Glomerular visceral epithelial cell (primary cell): ENCODE results near the gene MED9.

Experiments
- DNase-seq: peaks from one replicate; pipeline ENCODE4 v3.0.0-alpha.2; 2016; ENCODE audit errors: extremely low spot score

The MED9 gene

DNA sequence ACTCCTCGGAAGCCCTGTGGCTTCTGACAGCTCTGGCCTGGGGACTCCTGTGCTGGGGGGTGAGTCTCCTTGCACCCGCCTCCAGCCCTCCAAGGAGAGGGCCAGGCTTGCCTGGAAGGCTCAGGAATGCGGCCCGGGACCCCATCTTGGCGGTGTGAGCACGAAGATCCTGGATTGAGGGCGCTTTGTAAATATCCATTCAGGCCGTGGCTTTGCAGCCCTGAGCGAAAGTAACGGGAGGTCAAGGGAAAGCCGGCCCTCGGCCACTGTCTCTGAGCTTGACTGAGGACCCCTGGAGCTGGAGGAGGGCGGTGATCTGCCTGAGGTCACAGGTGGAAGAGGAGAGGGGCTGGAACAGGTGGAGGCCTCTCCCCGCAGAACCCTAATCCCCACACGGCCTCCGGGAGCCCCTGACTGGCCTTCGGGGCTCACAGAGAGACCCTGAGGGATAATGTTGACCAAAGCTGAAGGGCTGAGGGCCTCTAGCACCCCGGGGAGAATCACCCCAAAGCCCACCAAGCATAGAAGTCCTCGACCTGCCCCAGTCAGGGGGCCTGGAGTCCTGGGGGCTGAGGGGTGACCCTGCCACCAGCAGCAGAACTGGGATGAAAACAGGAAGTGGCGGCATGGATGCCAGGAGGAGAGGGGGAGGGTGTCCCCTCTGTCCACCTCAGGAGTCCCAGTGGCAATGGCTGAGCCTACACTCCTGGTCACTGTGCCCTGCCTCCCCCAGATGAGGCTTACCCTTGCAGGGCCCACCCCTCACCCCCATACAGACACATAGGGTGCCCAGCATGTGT lies 27.7 kb downstream of the MED9 start:
- DNase-seq: no peak

DNA sequence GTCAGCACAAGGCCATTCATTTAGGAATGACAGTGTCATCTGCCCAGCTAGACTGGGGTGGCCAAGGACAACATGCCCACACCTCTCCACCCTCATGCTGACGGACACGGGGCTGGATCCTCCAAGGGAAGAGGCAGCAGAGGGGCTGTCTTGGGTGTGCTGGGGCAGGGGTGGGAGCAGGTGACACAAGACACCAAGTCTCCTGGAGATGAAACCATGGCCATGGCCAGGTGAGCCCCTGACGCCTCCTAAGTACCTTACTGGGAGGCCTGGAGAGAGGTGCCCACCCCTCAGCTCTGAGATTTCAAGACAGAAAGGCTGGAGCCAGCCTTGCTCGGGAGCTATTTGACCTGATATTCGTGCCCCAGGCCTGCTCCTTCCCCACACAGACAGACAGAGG lies 28.4 kb downstream of the MED9 start:
- DNase-seq: no peak

- DNase-seq: no peak
Measured at GRCh38 chr17:17505610-17506171, 28.9 kb downstream of the MED9 start.

DNA sequence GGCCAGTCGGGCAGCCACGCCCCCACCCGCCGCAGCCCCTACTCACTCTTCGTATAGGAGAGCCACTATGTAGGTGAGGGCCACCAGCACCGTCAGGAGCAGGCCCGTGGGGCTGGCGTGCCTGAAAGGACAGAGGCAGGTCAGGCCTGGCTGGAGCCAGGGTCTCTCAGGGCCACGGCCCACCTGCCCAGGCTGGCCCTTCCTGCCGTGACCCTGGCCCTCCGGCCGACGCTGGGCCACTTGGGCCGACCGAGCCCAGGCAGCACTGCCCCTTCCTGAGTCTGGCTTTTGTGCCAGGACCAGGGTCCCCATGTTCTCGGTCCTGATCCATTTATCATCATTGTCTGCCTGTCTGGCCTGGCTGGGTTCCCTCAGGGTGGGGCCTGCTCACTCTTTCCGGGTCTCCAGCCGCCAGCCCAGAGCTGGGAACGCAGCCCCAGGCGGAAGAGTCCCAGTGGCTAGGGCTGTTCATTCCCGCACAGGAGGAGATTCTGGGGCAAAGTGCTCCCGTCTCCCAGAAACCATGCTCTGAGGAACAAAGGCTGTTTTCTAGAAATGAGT lies 29.5 kb downstream of the MED9 start:
- DNase-seq: no peak

- no peak for DNase-seq
Measured at GRCh38 chr17:17506893-17507464, 30.2 kb downstream of the MED9 start.

DNA sequence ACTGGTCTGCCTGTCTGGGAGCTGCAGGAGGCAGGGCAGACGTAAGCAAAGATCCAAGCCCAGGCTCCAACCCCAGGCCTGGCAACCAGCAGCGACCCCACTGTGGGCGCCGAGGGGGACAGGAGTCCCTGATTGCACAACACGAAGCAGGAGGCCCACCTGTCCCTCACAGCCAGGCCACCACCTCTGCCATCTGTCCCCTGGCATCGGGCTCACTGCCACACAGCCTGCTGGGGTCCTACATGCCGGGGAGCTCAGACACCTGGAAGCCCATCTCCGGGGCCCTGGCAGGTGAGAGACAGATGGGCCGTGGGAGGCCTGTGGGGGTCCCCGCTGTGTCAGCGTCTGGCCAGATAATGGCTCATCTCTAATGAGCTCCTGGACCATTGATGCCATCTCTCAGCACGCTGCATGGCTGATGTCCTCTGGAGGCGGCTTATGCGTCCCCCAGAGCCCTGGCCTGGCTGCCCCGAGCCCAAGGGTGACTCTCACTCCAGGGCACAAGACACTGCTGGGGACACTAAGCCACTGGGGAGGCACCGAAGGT lies 30.7 kb downstream of the MED9 start:
- DNase-seq: no peak

GRCh38 chr17:17508019-17508535 lies 31.3 kb downstream of the MED9 start:
- DNase-seq: no peak

GRCh38 chr17:17508646-17509591 lies 32.1 kb downstream of the MED9 start:
- no peak for DNase-seq

DNA sequence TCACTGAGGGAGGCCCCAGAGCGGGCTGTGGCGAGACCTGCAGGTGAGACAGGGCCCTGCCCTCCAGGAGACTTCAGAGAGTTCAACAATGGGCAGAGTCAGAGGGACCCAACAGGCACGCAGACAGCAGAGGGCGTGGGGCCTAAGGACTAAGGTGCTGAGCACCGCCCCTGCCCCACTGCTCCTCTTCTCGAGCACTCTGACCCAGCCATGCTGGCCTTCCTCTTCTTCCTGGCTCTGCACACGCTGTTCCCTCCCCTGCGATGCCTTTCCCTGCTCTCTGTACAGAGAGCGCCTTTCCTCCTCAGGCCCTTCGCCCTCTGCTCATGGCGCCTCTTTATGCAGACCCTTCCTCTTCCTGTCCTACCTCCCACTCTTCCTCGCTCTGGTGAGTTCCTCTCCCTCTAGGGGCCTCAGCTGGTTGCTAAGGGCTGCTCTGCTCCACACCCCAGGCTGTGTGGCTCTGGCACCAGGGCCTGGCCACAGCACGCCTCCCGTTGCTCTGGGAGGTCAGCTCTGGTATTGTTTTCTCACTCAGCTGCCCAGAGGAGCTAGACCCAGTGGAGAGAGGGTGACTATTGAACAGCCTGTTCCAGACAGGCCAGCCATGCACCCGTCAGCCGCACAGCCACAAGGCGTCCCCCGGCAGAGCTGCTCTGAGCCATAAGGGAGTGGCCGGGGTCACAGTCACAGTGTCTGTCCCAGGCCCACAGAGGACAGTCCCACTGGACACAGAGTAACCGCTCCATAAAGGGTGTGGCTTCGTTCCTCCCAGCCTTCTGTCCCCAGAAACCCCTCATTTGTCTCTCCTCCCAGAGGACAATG lies 33.0 kb downstream of the MED9 start:
- no peak for DNase-seq

DNA sequence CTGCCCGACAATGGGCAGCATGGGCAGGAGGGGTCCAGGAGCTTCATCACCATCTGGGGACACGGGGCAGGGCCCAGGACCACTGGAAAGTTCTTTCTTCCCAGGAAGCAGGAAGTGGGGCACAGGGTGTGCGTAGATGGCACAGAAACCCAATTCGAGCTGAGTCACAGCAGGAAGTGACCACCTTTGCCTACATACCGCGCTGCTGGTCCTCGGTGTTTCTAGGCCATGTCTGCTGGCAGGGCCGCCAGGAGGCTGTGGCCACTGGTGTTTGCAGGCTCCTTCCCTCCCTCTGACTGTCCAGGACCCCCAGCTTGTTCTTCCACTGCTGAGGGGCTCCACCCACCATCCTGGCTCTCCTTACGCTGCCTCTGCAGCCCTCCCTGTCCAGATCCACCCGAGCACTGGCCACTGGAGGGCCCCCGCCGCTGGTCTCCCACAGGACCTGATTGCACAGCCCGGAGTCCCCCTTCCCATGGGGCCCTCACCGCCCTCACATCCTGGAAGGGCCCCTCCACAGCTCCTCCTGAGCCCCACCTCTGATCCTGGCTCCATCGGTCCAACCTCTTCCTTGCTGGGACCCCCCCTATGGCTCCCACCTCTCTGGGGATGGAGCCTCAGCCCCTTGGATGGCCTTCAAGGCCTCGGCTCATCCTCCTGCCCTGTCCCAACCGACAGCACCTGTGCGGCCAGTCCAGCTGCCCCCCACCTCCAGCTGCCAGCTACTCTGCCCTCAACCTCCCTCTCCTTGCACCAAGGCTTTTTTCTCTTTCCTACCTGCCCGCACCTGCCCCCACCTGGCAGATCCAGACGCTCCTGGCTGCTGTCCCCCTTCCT lies 33.9 kb downstream of the MED9 start:
- DNase-seq: no peak

DNA sequence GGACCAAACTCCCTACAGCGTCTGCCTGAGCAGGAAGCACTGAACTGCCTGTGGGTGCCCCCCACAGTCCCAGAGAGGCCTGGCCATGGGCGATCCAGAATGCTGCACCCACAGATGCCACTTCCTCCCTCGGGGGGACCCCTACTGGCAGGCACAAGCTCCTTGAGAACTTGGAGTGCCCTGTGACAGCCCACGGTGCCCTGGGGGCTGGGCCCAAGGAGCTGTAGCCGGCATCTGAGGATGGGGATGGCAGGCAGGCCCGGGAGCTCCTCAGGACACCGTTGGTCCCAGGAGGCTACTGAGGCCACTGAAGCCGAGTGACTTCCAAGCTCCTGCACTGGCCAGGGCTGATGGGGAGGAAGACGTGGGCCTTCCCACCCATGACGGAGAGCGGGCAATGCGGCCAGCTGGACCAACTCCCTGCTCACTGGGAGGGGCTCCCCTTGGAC lies 34.5 kb downstream of the MED9 start:
- no peak for DNase-seq

- peak; percentile 98 for DNase-seq
Measured at GRCh38 chr17:17511881-17512858, 35.4 kb downstream of the MED9 start.

GRCh38 chr17:17512866-17513265 lies 36.1 kb downstream of the MED9 start:
- DNase-seq: no peak

DNA sequence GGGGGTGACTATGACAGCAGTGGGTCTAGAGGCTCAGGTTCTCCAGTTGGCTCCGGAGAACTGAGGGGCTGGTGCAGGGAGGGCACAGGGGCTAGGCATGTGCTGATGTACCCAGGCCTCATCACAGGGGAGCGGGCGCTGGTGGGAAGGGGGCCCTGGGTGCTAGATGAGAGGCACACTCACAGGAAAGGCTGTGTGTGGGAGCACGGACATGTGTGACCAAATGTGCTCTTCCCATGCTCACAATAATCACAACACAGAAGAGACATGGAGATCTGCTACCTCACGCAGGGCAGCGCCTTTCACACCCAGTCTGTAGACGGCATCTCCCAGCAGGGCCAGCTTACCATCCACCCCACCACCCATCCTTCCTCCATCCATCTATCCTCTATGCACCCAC lies 36.8 kb downstream of the MED9 start:
- DNase-seq: no peak

DNA sequence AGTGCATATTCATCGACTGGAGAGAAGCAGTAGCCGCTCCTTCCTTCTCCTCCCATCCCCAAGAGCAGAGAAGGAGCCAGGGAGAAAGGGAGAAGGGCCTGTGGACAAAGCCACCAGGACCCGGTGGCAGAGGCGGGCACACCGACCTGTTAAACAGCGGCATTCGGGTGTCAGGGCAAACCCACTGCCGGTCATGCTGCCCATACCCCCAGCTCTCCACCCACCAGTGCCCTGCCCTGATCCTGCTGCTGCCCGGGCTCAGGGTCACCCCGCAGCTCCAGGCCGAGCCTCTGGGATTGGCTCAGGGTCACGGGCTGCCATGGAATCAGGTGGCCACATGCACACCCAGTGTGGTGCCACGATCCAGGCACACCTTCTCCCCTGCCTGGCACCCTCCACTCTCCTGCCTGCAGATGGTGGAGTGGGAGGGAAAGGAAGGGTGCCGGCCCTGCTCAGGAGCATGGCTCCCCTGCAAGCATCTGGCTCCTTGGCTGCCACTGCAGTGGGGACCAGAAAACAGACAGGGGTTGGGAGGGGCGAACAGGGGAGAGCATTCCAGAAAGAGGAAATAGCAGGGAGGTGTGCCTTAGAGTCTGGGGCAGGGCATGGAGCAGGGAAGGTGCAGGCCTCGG lies 37.7 kb downstream of the MED9 start:
- DNase-seq: no peak

- DNase-seq: peak; percentile 91
Measured at GRCh38 chr17:17514993-17515933, 38.5 kb downstream of the MED9 start.
